NCI-H1694 (cell line): Measurements from ENCODE around the gene MSI2.

Experiments used
- DNase-seq: peaks from one replicate; lab custom pipeline; 2025; lab: John Stamatoyannopoulos, UW

Gene MSI2

DNA sequence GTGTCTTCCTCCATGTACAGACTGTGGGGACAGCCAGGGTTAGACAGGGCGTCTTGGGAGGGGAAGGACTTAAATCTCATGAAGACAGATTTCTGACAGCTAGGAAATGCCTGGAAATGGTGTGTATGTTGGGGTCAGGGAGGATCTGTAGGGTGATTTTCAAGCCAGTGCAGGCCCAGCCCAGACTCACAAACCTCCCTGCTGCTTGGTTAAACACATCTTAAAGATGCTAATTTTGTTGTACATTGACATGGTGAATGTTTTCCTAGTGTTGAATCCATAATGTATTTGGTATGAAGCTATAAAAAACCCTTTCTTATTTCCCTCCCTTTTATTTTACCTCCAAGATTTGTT lies 250.4 kb downstream of the MSI2 start:
- no peak for DNase-seq

DNA sequence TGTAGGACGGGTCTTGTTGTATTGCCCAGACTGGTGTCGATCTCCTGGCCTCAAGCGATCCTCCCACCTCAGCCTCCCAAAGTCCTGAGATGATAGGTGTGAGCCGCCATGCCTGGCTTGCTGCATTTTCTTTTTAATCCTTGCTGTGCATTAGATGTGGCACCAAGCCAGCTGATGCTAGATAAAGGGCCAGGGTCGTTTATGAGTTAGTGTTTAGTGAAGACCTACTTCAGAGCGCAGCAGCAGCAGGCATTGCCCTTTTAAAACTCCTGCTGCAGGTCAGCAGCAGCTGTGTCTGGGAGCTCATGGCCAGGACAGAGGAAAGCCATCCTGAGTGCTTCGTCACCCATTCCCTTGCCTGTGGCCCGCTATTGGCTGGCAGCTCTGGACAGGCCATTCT lies 251.5 kb downstream of the MSI2 start:
- no peak for DNase-seq

- no peak for DNase-seq
Measured at GRCh38 chr17:57508671-57509070, 252.3 kb downstream of the MSI2 start.

- DNase-seq: no peak
Measured at GRCh38 chr17:57511475-57512123, 255.3 kb downstream of the MSI2 start.

DNA sequence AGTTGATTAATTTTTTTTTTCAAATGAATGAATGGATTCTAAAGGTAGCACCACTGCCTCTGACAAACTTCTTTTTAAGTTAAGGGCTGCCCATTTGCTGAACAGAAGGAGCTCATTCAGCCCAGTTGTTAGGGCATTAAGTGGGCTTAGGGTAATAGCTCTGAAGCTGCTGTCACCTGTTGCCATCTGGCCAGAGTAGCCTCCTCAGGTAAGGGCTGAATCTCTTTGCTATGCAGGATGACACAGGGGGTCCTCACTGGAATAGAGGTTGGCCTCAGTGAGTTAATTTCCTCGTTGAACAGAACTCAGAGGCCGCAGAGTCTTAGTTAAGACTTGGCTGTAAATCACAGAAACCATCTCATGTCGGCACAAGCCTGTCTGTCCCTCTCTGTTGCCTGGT lies 255.9 kb downstream of the MSI2 start:
- DNase-seq: no peak

GRCh38 chr17:57512691-57513090 lies 256.4 kb downstream of the MSI2 start:
- no peak for DNase-seq

GRCh38 chr17:57513569-57513968 lies 257.2 kb downstream of the MSI2 start:
- no peak for DNase-seq

- DNase-seq: no peak
Measured at GRCh38 chr17:57514614-57515013, 258.3 kb downstream of the MSI2 start.

GRCh38 chr17:57515662-57516211 lies 259.4 kb downstream of the MSI2 start:
- no peak for DNase-seq

GRCh38 chr17:57516290-57517230 lies 260.2 kb downstream of the MSI2 start:
- no peak for DNase-seq

DNA sequence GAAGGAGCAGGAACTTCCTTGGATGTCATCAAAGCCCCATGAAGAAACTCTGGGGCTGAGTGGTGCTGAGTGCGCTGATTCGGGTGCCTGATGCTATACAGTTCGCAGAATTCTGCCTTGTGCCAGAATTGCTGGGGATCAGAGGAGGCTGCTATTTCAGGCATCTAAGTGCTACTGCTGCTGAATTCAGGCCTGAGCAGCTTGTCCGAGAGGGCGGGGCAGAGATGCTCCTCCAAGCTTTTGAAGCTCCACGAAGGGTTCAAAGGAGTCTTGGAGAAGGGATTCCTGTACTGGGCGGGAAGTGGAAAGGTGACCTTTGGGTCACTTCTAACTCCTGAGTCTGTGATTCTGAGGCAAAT lies 260.9 kb downstream of the MSI2 start:
- no peak for DNase-seq

DNA sequence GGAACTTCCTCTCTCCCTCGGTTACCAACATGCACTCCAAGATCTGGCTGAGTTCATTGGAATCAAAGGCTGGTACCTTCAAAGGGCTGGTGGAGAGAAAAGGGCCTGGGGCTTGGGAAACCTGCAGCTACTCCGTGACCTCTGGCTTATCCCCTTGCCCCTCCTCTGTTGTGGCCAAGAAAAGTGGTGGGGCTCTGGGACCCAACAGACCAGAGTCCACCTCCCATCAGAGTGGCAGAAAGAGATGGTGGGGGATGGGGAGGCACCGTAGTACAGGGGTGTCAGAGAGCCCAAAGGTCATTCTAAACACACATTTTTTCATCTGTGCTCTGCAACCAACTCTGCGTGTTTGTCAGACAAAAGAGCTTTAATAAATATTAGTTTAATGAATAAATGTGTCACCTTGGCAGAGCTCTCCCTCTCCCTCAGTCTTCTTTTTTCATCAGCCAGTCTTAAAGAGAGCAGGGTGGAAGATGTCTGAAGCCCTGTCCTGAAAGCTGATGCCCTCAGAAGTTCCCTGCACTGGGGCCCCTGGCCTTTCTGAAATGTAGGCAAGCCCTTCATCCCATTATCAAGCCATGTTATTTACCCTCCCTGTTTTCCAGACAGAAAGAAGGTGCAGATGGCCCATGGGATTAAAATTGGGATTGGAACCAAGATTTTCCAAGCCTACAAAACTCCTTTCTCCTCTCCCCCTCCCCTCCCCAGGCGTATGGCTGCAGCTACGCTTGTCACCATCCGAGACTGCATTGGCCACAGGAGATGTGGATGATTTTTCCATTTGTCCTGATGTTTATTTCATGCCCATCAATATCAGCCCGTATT lies 261.5 kb downstream of the MSI2 start:
- DNase-seq: peak; percentile 85

DNA sequence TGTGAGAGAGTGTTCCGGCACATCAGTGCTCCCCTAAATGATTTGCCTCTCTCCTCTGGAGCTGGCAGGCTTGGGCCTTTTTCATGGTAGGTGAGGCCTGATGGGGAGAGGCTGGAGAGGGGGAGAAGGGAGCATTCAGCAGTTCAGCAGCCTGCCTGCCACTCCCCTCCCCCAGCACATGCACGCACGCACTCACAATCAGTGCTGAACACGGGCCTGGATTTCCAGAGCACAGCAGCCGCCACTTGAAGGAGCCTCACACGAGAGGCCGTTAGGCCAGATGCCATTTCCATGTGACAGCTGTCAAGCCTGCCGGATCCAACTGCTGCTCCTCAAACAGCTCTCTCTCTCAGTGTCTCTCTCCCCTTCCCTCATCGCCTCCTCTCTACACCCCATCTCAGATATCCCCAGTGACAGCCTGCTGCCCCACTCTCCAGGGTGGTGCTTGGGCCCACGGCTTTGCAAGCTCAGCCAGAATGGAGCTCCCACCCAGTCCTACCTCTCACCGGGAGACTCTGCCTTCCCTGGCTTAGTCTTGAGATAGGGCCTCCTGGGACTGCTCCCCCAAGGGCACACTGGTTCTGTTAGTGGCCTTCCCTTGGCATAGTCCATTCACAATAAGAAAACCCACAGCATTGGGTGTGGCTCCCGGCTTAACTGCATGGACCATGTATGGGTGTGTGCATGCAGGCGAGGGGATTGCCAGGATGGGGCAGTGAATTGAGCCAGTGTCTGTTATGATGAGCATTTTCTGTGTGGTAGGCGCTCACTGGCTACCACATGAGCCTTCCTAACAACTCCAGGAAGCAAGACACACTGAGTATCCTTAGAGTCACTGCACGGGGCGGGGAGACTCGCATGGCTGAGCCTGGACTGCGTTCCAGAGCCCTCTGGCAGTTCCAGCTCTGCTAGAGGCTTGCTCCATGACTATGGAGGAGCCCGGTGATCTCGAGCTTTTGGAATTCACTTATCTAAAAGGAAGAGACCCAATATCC lies 262.6 kb downstream of the MSI2 start:
- DNase-seq: peak; percentile 99

GRCh38 chr17:57519800-57520199 lies 263.5 kb downstream of the MSI2 start:
- DNase-seq: no peak

- no peak for DNase-seq
Measured at GRCh38 chr17:57521606-57522005, 265.3 kb downstream of the MSI2 start.

DNA sequence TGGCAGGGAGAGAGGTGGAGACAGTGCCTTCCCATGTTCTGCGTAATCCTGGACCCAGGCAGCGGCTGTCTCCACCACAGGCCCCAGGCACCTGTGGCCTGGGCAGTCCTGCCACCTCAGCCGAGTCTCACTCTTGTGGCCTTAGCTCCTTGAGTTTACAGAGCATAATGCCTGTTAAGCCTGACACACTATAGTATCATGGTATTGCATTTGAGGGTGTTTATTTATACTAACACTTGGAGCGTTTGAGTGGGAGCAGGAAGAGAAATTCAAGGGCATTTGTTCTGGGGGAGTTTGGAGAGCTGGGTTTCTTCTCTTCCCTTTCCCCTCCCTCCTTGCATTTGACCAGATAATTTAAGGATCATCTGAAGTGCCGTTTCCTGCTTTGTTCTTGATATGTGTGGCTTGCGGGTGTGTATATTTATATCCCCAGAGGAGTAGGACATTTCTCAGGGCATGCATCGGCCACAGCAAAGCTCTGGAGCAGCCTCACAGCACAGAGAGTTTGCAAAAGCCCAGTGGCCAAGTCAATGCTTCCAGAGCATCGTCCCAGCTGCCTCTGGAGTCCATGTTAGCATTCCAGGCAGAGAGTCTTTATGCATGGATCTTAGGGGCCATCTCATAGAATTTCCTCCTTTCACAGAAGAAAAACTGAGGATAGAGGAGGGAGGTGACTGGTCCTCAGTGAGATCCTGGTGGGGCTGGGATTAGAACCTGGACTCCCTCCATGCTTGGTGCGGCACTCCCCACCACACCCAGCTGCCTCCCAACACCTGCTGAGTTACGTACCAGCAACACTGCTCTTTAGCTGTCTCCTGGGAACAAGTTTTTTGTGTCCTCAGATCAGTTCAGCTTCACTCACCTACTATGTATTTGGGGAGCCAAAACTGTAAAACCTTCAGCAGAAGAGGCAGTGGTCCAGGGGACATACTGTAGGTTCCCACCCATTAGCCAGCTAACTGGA lies 266.0 kb downstream of the MSI2 start:
- DNase-seq: no peak

DNA sequence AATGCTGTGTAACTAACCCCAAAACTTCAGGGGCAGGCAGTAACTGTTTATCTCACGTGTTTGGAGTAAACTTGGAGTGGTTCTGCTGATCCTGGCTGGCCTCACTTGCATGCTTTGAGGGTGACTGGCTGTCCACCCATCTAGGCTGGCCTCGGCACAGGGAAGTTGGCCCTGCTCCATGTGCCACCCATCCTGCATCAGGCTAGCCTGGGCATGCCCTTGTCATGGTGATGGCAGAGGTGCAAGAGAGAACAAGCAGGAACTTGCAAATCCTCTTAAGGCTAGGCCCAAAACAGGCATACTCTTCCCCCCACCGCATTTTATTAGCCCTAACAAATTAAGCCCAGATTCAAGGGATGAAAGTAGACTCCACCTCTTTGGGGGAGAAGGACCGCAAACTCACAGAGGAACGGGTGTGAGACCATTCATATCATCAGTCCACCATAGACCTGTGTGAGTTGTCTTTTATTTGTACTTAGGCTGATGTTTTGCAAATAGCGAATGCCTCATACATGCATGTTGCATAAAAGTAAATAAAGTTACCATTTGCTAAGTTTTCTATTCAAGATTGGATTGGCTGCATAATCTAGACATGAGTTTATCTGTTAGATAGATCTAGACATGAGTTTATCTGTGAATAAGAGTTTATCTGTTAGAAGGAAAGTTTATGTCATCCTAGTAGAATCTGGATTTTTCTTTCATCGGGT lies 267.8 kb downstream of the MSI2 start:
- DNase-seq: peak; percentile 64

DNA sequence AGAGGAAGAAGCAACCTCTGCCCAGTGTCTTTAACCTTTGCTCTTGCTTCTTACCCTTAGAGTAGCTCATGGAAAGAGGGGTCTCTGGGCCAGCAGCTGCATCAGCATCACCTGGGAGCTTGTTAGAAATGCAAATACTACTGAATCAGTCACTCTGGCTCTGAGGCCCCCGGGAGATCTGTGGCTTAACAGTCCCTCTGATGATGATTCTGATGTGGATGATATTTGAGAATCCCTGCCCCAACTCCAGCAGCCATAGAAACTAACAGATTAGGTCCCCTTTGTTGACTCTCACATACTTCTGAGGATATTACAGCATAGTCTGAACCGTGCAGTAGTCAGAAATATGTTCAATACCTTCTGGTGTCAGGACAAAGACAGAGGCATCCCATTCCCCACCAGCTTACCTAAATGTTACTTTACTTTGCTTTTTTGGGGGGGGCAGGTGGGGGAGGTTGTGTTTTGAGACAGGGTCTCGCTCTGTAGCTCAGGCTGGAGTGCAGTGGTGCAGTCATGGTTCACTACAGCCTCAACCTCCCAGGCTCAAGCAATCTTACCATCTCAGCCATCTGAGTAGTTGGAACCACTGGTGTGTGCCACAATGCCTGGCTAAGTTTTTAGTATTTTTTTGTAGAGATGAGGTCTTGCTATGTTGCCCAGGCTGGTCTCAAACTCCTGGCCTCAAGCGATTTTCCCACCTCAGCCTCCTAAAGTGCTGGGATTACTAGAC lies 268.7 kb downstream of the MSI2 start:
- no peak for DNase-seq
